Uterus (tissue), 2 donors: ENCODE data around the gene ZDHHC6.

Source experiments
- CTCF ChIP-seq, 4 experiments: fragments of 200-600 bp in 2 of 4; fragments of 450-650 bp in 2 of 4; sonication (generic) in 2 of 4; IDR thresholded peaks; one replicate each; pipeline ENCODE4 v1.5.1; 2016 to 2019; ENCODE audit warnings: antibody characterized with exemption in 4 of 4, mild to moderate bottlenecking in 2 of 4, moderate library complexity in 1 of 4
- POLR2A ChIP-seq, 2 donors: fragments of 450-650 bp; IDR thresholded peaks; one replicate each; pipeline ENCODE4 v1.6.1; 2016; ENCODE audit warnings: antibody characterized with exemption in 2 of 2, mild to moderate bottlenecking in 1 of 2, moderate library complexity in 1 of 2

- TF ChIP-seq POLR2A (IDR thresholded peaks at IDR 0.05) (no peak), CTCF (IDR thresholded peaks at IDR 0.05) (no peak)
Observed at GRCh38 chr10:112384141-112384540, 62.6 kb downstream of the ZDHHC6 start.
